Fibroblast of skin of left biceps (primary cell): ENCODE results near the gene MGMT.

ENCODE experiments used
- DNase-seq, 2 experiments: peaks; one replicate each; pipeline ENCODE4 v3.0.0-alpha.2; 2013; ENCODE audit warnings: low read depth in 2 of 2

MGMT gene

DNA sequence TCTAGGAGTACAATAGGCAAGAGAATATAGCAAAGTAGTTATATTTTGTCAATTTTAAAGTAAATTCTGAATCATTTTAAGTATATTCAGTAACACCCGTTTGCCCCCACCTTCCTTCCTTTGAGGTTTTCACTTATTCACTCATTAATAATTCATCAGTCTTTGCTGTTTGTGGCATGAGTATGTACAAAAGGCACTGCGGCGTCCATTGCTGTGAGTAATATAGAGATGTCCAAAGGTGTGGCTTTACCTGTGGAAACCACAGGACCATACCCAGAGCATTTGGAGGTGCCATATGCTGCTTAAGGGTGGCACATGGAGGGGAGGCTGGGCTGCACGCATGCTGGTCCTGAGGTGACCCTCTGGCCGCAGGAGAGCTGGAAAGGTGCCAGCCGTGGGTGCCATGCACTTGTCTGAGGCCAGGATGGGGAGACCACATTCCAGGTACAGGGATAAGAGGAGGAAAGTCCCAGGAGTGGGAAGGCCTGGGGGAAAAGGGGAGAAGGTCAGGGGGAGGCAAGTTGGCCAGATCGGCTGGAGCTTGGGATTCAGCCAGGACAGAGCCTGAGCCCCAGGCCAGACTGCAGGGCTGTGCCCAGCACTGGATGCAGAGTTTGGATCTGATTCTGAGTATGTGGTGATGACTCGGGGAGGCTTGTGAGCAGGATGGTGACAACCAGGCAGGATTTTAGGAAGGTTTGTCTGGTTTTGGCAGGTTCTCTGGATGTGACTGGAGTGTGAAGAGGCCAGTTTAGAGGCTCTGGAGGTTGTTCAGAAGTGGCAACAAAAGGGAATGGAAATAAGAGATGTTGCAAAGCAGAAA lies 223.4 kb downstream of the MGMT start:
- DNase-seq = no peak

DNA sequence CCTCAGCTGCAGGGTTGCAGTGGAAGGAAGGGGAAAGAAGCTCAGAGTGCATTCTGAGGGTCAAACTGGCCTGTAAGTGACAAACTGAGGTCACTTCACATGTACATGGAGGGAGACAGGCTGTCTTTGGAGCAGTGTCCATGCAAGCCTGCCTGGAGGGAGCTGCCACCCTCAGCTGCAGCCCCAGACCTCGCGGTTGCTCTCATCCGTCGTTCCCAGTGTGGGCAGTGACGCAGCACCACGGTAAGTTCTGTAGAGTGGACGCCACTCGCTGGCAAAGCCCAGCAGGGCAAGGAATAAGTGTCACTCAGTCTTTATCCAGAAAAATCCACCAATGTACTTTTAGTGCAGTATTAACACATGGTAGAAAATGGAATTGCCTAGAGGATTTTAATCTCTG lies 225.7 kb downstream of the MGMT start:
- no peak for DNase-seq

DNA sequence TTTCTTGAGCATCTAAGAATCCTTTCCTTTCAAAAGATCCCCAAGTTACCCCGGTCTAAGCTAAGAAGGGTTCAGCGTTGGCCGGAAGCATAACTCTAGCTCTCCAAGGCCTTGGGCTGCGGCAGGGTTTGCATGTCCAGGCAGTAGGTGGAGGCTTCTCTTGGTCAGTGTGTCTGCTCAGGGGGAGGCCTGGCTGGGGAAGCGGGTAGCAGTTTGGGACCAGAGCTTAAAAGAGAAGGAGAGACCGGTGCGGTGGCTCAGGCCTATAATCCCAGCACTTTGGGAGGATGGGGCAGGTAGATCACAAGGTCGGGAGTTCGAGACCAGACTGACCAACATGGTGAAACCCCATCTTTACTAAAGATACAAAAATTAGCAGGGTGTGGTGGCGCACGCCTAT lies 226.3 kb downstream of the MGMT start:
- no peak for DNase-seq

DNA sequence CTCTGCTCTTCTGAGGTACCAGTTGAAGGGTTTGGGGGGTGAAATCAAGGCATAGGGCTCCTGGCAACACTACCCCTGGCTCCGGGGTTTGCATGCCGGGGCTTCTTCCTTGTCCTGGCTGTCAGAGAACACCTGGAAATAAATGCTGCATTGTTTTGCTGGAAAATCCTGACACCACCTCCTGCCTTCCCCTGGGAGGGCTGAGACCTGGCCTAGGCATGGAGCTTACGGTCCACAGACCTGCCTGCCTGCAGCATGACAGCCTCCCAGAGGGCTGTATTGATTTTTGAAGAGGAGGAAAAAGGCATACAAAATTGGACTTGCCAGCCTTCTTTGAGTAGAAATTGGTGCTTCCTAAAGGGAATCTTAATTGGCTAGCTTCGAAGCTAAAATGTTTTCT lies 227.1 kb downstream of the MGMT start:
- DNase-seq = no peak

DNA sequence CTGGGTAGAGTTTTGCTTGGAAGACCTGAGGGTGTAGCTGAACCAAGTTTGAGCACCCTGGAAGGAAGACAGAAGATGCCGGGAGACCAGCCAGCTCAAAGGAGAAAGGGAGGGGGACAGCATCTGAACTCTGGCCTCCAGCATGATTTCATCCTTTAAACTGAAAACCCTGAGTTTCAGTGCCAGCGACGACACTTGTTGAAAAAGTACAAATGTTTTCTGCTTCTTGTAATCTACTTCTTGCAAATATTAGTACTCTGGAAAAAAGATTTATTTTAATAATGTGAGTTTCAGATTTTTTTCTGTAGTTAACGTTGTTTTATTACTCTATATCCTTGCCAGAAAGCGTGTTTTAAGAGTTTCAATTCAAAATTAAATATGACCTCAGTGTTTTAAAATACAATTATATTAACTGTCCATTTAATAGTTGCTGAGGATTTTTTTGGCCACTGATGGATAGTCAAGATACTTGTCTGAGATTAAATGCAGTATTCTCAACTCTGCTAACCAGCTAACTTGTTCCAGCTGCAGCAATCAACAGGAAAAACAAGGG lies 227.7 kb downstream of the MGMT start:
- DNase-seq = no peak

DNA sequence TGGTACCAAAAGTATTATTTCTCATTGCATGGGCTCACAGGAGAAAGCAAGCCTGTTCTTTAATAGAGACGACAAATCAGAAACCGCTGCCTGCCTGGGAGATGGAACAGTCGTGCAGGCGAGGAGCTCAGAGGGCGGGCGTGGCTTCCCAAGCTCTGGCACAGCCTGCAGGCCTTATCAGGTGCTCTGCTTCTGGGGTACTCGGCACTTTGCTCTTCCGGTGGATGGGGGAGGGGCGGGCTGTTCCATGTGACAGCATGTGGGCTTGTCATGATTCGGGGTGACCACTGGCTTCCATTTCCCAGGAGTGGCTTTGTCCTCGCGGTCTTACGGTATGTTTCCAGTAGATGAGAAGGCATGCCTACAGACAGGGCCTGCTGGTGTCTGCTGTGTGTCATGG lies 228.6 kb downstream of the MGMT start:
- no peak for DNase-seq

DNA sequence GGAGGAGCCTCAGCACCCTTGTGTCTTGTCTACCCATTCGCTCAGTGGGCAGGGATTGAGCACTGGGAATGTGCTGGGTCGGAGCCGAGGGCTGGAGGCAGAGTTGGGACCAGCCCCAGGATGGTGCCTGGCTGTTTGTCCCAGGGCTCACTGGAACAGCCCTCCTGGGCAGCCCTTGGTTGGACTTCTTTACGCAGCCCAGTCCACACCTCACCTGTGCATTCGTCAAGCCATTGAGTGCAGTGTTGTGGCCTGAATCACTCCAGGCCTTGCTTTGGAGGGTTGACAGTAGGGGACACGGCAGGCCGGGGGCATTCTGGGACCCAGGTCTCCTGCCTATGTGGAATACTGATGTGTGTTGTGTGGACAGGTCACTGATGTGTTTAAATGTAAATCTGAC lies 229.6 kb downstream of the MGMT start:
- no peak for DNase-seq

DNA sequence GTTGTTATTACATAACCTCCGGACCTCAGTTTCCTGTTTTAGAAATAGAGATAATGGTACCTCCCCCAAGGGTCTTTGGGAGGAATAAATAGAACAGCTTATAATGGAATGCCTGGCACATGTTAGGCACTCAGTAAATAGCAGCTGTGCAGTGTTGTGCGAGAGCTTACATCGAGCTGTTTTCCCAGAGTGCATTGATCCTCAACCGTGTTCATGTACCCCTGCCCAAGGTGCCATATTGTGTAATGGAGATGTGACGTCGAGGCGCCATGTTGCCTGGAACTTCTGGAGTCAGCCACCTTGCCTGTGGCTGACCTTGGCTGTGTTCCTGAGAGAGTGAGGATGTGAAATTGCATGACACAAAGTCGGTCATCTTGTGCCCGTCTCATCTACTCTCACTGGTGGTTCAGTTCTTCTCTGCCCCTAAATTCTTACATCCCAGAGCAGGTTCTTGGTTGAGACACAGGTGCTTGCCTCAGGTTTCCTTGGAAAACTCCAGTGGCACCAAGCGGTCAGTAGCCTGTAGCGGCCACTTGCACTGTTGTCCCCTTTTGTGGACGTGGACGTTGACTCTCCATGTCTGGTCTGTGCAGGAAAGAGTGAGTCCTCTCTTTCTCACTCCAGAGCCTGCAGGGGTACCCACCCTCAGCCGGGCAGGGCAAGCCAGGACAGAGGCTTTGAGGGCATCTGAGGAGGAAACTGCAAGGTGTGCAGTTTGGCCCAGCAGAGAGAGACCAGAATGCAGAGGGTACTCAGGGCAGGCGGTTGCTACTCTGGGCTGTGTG lies 230.6 kb downstream of the MGMT start:
- no peak for DNase-seq

DNA sequence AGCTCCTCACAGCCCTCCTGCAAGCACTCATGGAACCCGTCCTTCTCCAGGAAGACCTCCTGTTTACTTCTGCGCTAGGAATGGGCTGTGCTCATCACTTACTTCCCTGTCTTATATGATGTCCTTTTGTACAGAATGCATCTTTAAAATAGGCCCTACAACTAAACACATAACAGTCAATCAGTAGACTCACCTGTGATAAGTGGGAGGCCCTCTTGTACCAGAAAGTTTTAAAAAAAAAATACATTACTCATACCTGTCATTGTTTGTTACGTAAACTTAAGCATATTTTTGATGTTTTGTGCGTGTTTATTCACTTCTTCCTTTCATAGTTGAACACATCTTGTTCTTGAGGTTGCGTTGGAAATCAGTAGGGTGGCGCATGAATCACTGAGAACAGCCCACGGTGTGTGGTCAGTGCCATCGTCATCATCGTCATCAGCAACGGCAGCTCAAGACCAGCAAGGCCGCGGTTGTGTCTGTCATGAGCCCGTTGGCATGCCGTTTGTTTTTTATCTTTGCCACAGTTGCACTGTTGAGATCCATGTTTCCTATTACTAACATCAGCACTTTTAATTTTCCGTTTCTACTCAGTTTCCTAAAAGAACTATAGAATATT lies 232.8 kb downstream of the MGMT start:
- DNase-seq = no peak

DNA sequence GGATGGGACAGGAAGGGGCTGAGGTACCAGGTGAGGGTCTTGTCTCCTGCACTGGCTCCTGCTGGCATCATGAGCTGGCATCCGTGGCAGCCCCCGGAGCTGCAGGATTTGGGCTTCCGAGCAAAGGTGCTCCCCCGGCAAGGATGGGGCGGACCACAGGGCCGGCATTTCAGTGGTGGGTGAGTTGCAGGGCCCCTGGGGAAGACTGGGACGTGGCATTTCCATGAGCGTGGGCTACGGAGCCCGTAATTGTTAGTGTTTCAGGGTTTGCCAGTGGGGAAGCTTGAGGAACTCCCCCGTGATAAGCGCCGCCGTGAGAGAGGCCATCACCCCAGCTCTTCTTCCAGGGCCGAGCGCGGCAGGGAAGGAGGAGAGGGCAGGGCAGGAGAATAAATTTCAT lies 235.6 kb downstream of the MGMT start:
- DNase-seq = no peak

DNA sequence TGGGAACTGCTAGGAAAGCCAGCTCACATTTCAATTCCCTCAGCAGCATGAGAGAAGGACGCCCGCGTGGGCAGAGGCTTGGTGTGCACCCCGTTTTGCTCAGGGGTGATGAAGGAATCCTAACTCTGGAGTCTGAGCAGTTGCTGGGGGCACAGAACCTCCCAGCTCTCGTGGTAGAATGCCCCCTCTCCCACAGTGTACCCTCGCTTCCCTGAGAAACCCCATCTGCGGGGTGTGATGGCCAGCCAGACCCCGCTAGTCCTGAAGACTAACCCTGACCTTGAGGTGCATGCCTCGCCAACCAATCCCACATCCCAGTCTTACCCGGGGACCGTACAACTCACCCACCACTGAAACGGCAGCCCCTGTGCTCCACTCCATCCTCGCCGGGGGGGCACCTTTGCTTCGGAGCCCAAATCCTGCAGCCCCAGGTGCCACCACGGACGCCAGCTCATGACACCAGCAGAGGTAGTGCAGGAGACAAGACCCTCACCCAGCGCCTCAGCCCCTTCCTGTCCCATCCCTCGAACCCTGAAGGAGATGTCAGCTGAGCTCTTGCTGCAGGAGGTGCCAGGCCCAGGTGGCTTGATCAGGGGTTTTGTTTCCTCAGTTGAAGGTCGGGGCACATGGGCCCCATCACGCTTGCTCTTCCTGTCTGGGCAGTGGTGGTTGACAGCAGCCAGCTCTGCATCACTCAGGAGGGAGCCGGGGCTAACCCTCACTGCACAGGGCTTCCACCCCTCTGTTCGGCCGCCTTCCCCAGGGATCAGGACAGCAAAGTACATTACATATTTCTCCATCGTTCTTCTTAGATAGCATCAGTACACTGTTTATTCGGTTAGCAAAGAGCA lies 236.5 kb downstream of the MGMT start:
- no peak for DNase-seq

DNA sequence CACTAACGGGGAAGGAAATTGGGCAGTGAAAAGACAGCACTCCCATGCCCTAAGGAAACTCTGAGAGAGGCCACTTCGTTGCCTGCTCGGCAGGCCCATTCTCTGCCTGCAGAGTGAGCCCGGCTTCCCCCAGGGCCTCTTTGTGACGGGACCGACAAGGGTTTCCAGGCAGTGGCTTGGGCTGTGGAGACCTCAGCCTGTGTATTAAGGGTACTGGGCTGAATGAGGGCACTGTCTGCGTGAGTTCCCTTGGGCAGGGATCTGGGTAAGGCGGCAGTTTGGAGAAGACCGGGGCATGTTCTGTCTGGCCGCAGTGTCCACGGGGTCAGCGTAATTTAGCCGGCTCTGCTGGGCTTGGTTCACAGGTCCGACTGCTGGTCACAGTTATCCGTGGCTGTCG lies 237.2 kb downstream of the MGMT start:
- no peak for DNase-seq

DNA sequence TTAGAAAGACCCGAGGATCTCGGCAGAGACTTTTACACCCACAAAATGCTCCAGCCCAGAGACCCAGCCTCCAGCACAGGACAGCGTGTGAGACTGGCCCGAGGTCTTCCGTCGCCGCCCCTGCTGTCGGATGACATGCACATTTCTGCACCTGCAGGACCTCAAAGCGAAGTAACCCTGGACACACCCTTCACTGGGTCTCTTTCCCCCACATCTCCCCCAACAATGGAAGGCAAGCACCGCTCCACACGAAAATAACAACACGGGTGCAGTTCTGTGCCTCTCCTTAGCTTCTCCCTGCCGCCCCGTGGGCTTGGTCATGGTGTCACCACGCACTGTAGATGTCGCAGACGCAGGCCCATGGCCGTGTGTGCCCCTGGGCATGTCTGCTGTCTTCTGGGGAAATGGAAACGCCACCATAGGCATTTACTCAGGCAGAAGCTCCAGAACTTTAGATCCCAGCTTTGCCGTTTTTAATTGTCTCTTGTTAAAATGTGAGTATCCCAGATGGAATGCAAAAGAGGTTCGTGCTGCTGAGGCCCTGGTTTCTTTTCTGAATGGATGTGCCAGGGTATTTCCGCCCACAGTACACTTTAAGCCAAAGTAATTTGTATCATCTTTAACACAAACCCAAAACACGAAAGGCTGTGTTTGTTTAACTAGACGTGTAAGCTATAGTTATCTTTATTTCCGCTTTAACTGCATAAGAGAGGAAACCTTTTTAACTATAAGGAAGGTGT lies 237.9 kb downstream of the MGMT start:
- DNase-seq = no peak

DNA sequence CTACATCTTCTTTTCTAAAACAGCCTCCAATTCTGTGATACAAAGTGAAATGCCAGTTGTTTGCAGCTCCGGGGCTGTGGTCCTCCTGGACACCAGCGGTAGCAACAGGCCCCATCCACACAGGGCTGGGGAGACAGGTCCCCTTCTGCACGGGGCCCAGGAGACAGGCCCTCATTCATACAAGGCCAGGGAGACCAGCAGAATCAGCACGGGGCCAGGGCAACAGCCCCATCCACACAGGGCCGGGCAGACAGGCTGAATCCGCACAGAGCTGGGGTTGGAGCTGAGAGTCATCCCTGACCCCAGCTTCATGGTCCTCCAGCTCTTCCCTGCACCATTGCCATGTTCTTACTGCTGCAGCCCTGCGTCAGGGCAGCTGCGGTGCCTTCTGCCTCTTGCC lies 238.6 kb downstream of the MGMT start:
- DNase-seq = no peak

DNA sequence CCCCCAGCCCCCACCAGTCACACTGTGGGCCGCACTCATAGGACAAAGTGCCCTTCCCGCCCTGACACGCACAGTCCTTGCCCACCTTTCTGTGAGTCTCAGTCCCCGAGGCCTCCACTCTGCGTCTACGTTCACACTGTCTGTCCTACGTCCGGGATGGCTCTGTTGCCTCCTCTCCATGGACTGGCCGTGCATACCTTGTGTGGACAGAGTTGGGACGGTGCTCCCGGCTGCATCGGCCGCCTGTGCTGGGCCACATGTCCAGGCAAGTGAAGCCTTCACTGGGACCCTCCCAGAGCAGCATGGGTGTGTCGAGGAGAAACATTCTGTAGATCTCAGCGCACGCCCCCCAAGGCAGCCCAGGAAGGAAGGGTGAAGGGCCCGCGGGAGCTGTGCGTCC lies 239.0 kb downstream of the MGMT start:
- no peak for DNase-seq

DNA sequence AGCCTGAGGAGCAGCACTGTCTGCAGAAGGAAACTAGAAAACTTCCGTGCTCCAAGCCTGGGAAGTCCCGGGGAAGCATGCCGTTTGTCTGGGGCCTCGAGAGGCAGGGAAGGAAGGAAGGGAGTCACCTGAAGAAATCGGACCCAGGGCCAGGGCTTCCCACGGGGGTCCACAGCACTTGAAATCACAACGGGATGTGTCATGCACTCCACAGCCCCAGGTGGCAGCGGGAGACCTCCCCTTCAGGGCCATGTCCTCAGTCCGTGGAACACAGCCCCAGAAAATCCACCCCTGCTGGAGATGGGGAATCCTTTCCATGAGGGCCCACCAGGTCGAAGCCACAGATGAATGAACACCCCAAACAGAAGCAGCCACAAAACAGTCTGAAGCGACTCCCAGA lies 239.5 kb downstream of the MGMT start:
- no peak for DNase-seq

DNA sequence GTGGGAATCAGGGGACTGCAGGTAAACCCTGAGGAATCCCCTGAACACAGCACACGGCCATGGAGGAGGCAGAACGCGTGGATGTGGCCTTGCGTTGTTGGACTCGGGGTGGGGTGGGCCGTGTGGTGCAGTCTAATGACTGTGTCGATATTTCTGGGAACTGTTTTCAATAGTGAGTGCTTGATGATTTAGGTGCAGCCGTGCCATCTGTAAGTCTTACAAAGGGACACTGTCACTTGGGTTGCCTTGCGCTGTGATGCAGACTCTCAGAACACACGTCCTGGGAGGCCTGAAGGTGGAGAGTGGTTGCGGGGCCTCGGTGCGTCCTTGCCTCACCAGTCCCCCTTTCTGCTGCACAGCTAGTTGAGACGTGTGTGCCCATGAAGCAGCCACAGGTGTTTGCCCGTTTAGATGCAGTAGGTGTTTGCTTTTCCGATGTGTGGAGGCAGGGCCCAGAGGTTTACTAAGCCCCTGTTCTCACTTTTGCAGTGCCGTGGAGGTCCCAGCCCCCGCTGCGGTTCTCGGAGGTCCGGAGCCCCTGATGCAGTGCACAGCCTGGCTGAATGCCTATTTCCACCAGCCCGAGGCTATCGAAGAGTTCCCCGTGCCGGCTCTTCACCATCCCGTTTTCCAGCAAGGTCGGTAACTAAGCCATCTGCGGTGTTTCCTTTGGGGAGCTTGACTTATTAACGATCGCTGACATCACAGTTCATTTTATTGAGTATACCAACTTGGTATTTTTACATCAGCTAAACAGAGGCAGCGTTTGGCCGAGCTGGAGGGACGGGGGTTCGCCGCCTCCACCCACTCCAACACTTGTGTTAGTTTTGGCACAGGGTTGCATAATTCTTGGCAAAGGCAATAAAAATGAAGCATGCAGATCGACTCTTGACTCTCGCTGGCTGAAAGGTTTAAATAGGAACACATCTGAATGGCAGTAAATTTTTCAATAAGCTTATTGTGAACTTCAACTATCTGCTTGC lies 240.7 kb downstream of the MGMT start:
- DNase-seq = peak; percentile 9 to 20

DNA sequence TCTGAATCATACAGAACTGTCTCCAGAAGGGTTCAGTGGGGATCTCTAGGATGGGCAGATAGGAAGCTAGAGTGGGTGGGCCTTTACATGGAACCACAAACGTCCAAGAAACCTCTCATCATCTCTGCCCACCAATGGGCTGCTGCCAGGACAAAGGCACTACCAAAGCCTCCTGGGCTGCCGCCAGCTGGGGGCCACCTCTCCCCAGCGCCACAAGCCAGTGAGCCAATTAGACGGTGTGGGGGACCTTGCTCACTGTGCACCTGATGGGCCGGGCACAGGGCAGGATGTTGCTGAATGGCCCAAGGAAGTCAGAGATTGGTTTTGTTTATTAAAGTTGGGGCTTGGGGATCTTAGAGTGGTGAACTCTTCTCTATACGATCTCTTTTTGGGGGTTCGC lies 242.1 kb downstream of the MGMT start:
- no peak for DNase-seq

DNA sequence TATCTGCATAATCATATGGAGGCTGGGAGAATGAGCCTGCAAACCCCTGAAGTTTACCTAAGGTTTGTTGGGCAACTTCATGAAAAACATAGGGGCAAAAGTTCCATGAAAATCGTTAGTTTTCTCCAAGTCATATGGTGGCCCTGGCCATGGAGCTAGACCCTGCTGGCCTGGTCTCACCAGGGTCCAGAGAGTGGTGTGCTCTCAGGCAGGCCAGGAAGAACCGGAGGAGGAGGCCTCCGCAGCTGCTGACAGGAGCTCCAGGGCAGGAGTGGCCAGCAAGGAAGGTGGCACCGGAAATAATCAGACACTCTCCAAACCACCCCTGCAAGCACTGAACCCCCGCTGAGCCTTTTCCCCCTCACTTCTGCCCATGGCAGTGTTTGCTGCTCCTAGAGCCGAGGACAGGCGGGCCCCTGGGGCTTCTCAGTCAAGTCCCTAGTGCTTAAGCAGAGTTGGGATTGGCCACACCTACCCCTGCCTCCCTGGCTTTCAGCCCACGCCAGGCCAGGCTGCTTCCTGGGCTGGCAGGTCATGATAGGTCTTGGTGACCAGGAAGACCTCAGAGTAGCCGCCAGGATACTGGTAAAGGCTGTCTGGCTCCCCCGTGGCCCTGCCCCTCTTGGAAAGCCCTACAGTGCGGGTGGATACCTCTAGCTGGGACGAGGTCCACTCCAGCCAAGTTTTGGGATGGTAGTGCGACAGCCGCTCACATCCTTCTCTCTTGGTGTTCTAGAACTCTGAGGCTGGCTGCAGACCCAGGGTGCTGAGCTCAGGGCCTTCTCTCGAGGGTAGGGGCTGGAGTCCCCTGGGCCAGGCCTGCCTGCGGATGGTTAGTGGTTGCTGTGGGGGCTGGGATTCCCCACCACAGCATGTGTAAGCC lies 242.8 kb downstream of the MGMT start:
- DNase-seq = no peak
